CD8-positive, alpha-beta memory T cell (primary cell): Measurements from ENCODE around the gene RFT1. TPM values are rescaled to one million over a fixed set of nuclear protein-coding genes. Genes with fewer than 3 reads are reported as not detected.

Experiments
- CTCF ChIA-PET: fragments of 350-600 bp; sonication (Branson Sonifier 250); formaldehyde crosslinking; loops from one replicate; lab custom pipeline; 2021; ENCODE audit warnings: antibody characterized with exemption; lab: Charles Lee
- POLR2A ChIA-PET: fragments of 350-600 bp; sonication (Branson Sonifier 250); formaldehyde crosslinking; loops from one replicate; lab custom pipeline; 2021; ENCODE audit warnings: antibody characterized with exemption; lab: Charles Lee
- DNase-seq, 5 donors: peaks; one replicate each; pipeline versions ENCODE4 v3.0.0 to v3.0.0-alpha.2; 2020 to 2022; ENCODE audit warnings: mixed read lengths in 1 of 5
- H3K27ac ChIP-seq: one replicate; pipeline ENCODE4 v1.7.0; 2013; ENCODE audit warnings: low read depth, mild to moderate bottlenecking, low read length, moderate library complexity
- H3K27me3 ChIP-seq: 2 replicates; pipeline ENCODE4 v1.7.0; 2013; ENCODE audit warnings: low read length, mild to moderate bottlenecking; ENCODE audit not compliant: insufficient read depth, poor library complexity, severe bottlenecking
- H3K36me3 ChIP-seq: 2 replicates; pipeline ENCODE4 v1.7.0; 2013; ENCODE audit warnings: mild to moderate bottlenecking, low read length, moderate library complexity; ENCODE audit not compliant: insufficient read depth
- H3K4me1 ChIP-seq: 2 replicates; pipeline ENCODE4 v1.7.0; 2013; ENCODE audit warnings: mild to moderate bottlenecking, low read length, moderate library complexity; ENCODE audit not compliant: insufficient read depth
- H3K4me3 ChIP-seq: 2 replicates; pipeline ENCODE4 v1.7.0; 2013; ENCODE audit warnings: mild to moderate bottlenecking, low read length
- H3K9me3 ChIP-seq: 2 replicates; pipeline ENCODE4 v1.7.0; 2013; ENCODE audit warnings: mild to moderate bottlenecking, low read length
- H3K27ac Mint-ChIP-seq, 8 donors: one replicate each; pipeline ENCODE4 v1.8.0; 2020 to 2021; ENCODE audit warnings: mixed read lengths in 8 of 8, mild to moderate bottlenecking in 6 of 8, inconsistent platforms in 3 of 8, moderate library complexity in 3 of 8
- H3K27me3 Mint-ChIP-seq, 2 donors: one replicate each; pipeline ENCODE4 v1.8.0; 2020 to 2021; ENCODE audit warnings: mixed read lengths in 2 of 2, mild to moderate bottlenecking in 1 of 2, moderate library complexity in 1 of 2
- H3K36me3 Mint-ChIP-seq, 3 donors: one replicate each; pipeline ENCODE4 v1.8.0; 2020 to 2021; ENCODE audit warnings: mixed read lengths in 3 of 3, inconsistent platforms in 1 of 3, mild to moderate bottlenecking in 1 of 3
- H3K4me1 Mint-ChIP-seq, 3 donors: one replicate each; pipeline ENCODE4 v1.8.0; 2020 to 2021; ENCODE audit warnings: mixed read lengths in 3 of 3, inconsistent platforms in 1 of 3, mild to moderate bottlenecking in 1 of 3
- H3K4me3 Mint-ChIP-seq, 7 donors: one replicate each; pipeline ENCODE4 v1.8.0; 2020 to 2021; ENCODE audit warnings: mixed read lengths in 7 of 7, mild to moderate bottlenecking in 6 of 7, moderate library complexity in 4 of 7, inconsistent platforms in 2 of 7
- H3K9me3 Mint-ChIP-seq, 5 donors: one replicate each; pipeline ENCODE4 v1.8.0; 2020 to 2022; ENCODE audit warnings: mixed read lengths in 5 of 5, mild to moderate bottlenecking in 3 of 5, moderate library complexity in 2 of 5, inconsistent platforms in 1 of 5
- polyA plus RNA-seq: library from polyadenylated mRNA; unstranded; fragments of 300-500 nt; fragmentation: Illumina TruSeq; gene quantifications from one replicate; pipeline ENCODE4 v1.2.3, GENCODE V29; 2021
- total RNA-seq, 2 experiments: library from RNA; stranded (reverse); gene quantifications; one replicate each; pipeline ENCODE4 v1.2.3, GENCODE V29; 2021

The RFT1 gene
- total and polyA plus RNA-seq, 3 experiments from 2014 or later: 31.3 to 58.5 (median 52.7) TPM

DNA sequence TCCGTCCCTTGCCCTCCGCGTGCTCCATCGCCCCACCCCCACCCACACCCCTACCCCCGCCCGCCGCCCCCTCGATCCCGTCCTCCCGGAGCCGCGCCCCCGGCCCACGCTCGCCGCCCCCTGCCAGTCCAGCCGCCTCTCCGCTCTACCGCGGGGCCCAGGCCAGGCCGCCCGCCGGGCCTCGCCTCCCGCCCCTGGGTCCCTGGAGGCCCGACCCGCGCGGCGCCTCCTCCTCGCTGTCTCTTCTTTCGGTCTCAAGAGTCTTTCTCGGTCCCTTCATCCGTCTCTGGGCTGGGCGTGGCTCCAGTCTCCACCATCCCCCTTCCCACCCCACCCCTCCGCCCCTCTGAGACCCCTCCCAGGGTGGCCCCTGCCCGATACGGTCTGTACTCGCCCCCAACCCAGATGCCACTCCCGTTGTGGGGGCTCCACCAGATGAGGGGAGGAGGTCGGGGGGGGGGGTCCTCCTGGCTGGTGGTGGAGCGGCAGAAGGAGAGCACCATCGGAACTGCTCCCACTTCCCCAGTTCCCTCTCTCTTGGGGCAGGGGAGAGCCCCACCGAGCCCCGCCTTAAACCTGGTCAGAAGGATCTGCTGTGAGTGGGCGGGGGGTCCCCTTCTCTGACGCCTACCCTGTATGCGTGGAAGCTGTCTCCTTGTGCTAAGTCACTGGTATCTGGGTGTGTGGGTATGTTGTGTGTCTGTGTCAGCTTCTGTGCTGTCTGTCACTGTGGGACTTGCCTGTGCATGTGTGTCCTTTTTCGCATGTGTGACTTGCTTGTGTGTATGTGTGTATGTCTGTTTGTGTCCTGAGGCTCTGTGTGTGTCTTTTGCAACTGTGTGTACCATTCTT lies 31.8 kb upstream of the RFT1 start:
- peak overlapping the region; percentile 76 to 95 (median 92) for H3K27ac Mint-ChIP-seq
- H3K4me3 ChIP-seq: peak overlapping the region; percentile 74
- H3K27me3 Mint-ChIP-seq: peaks cover 0 to 4% of the 10 kb centered on the region in 2 donors
- peaks cover 28 to 33% (median 31%) of the 10 kb centered on the region in 3 donors for H3K4me1 Mint-ChIP-seq
- H3K36me3 Mint-ChIP-seq: peaks cover 0 to 13% (median 0%) of the 10 kb centered on the region in 3 donors
- no peaks in the 10 kb centered on the region for H3K36me3 ChIP-seq
- peak overlapping the region; percentile 82 to 97 (median 89) for H3K4me3 Mint-ChIP-seq
- ChIA-PET CTCF (interaction anchor here (1.1 to 4.2 kb wide), 2 partner anchors 28 to 34 kb away, joined by 3 to 16 read pairs; no protein-coding TSS in a partner anchor), POLR2A (no interaction called here)
- no peaks in the 10 kb centered on the region for H3K9me3 Mint-ChIP-seq
- DNase-seq: peak; percentile 33 to 68 (median 36)
- peak overlapping the region; percentile 61 for H3K27ac ChIP-seq
- H3K4me1 ChIP-seq: peaks cover 25% of the 10 kb centered on the region
- no peaks in the 10 kb centered on the region for H3K27me3 ChIP-seq
- H3K9me3 ChIP-seq: no peaks in the 10 kb centered on the region

DNA sequence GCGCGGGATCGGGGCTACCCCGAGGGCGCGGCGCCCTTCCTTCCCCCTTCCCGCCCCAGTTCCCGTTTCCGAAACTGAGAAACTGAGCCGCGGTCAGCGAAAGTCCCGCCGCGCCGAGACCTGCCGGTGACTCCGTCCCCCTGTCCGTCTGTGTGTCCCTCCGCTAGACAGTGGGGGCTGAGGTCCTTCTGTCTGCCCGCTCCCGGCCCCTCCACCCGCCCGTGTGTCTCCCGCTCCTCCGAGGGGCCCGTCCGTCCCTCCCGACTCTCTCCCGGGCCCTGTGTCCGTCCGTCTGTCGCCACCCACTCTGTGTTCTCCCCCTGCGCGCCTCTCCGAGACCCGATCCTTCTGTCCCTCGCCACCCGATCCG lies 31.2 kb upstream of the RFT1 start:
- Mint-ChIP-seq H3K36me3 (peaks cover 0 to 13% (median 0%) of the 10 kb centered on the region in 3 donors), H3K9me3 (no peaks in the 10 kb centered on the region), H3K4me1 (peaks cover 25 to 30% (median 28%) of the 10 kb centered on the region in 3 donors), H3K27ac (peak overlapping the region in 4 of 8 donors; percentile 75 to 87 (median 85)), H3K4me3 (peak overlapping the region; percentile 82 to 97 (median 89)), H3K27me3 (peaks cover 0 to 4% of the 10 kb centered on the region in 2 donors)
- ChIA-PET POLR2A (interaction anchor here (1.4 kb wide), 1 partner anchor 8 kb away, joined by 10 read pairs; no protein-coding TSS in a partner anchor), CTCF (interaction anchor here (1.0 to 1.4 kb wide), 3 partner anchors 20 to 26 kb away, joined by 3 to 8 read pairs (median 6); no protein-coding TSS in a partner anchor)
- Histone ChIP-seq H3K9me3 (no peaks in the 10 kb centered on the region), H3K27me3 (peaks cover 3% of the 10 kb centered on the region), H3K4me1 (peaks cover 25% of the 10 kb centered on the region), H3K36me3 (no peaks in the 10 kb centered on the region), H3K4me3 (peak overlapping the region; percentile 66), H3K27ac (peak overlapping the region; percentile 61)
- DNase-seq: no peak

DNA sequence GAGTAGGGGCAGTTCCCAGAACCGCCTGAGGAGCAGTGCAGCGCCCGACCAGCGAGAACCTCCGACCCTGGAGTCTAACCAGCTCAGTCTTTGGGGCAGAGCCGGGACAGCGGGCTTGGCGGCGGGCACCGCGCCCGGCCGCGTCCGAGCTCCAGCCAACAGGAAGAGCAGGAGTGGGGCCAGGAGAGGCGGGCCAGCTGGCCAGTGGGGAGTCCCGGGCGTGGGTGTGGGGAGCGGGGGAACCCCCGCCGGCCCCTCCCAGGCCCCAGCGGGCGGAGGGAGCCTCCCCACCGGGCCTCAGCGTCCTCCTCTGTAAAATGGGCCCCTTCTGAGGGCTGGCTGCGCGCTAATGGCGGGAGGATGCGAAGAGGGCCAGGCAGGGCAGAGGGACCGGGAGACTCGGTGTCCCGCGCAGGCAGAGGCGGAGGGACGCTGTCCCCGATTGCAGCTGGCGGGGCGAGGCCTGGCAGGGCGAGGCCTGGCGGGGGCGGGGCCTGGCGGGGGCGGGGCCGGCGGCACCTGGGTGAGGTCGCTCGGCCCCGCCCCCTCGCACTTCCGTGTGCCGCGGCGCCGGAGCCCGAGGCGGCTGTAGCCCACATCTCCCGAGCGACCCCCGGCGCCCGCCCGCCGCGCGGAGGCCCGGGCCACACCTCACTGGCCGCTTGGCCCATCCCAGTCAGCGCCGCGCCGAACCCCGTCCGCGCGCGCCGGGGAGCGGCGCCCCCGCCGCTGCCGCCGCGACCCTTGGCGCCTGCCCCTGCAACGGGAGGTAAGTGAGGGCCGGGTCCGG lies 30.6 kb upstream of the RFT1 start, which contains the start of gene PRKCD:
Gene PRKCD (plus strand): TSS at position 550 of the 790 bp plus-strand sequence. CDS start 17,214 bp downstream, outside the sequence.
- Histone ChIP-seq H3K27ac (peak within 1 kb of the TSS; percentile 61), H3K4me1 (peaks cover 25% of the 10 kb centered on the region), H3K27me3 (peaks cover 5% of the 10 kb centered on the region), H3K9me3 (no peaks in the 10 kb centered on the region), H3K4me3 (peak within 1 kb of the TSS; percentile 75), H3K36me3 (no peaks in the 10 kb centered on the region)
- Mint-ChIP-seq H3K27me3 (peaks cover 1 to 4% of the 10 kb centered on the region in 2 donors), H3K9me3 (no peaks in the 10 kb centered on the region), H3K4me3 (peak within 1 kb of the TSS; percentile 82 to 97 (median 95)), H3K36me3 (peaks cover 0 to 9% (median 0%) of the 10 kb centered on the region in 3 donors), H3K4me1 (peaks cover 22 to 26% (median 26%) of the 10 kb centered on the region in 3 donors), H3K27ac (peak within 1 kb of the TSS; percentile 58 to 94 (median 89))
- DNase-seq: peak; percentile 72 to 88 (median 74)
- ChIA-PET POLR2A (interaction anchor here (1.4 kb wide), 2 partner anchors 9 to 186 kb away, joined by 6 to 10 read pairs; partner anchors contain the start of gene DCP1A), CTCF (interaction anchor here (0.7 to 1.4 kb wide), 8 partner anchors 20 to 44 kb away, joined by 3 to 8 read pairs (median 5); no protein-coding TSS in a partner anchor)

DNA sequence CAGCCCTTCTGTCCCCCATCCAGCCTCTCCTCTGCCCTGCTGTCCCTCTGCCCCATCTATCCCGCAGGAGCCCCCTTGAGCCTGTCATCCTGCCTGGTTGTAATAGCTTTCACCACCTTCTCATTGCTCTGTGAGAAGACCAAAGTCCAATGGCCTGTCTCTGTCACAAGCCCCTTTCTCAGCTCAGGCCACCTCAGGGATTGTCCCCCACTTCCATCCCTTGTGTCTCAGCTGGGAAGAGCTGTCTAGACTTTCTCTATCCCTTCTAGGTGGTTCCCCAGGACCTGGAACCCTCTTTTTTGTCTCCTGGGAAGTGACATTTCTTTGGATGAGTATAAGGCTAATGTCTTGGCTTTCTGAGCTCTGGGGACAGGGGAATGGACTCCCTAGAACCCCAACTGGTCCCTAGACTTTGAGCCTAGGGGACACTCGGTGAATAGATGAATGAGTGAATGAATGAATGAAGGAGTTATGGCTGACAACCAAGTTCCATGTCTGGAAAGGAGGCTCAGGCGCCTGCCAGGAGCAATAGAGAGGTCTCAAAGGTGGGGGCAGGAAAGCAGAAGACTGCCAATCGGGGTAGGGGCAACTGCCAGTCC lies 29.9 kb upstream of the RFT1 start:
- H3K4me3 ChIP-seq: peak overlapping the region; percentile 75
- H3K9me3 Mint-ChIP-seq: no peaks in the 10 kb centered on the region
- H3K27ac Mint-ChIP-seq: peak overlapping the region; percentile 17 to 92 (median 83)
- no peak for DNase-seq
- peaks cover 22 to 26% (median 24%) of the 10 kb centered on the region in 3 donors for H3K4me1 Mint-ChIP-seq
- CTCF ChIA-PET: interaction anchor here (0.7 to 1.4 kb wide), 8 partner anchors 19 to 44 kb away, joined by 3 to 8 read pairs (median 5); no protein-coding TSS in a partner anchor
- peaks cover 8% of the 10 kb centered on the region in 2 donors for H3K27me3 Mint-ChIP-seq
- POLR2A ChIA-PET: interaction anchor here (1.4 kb wide), 2 partner anchors 10 to 187 kb away, joined by 6 to 10 read pairs; partner anchors contain the start of gene DCP1A
- H3K27me3 ChIP-seq: peaks cover 10% of the 10 kb centered on the region
- no peaks in the 10 kb centered on the region for H3K9me3 ChIP-seq
- H3K36me3 ChIP-seq: no peaks in the 10 kb centered on the region
- H3K4me3 Mint-ChIP-seq: peak overlapping the region; percentile 76 to 97 (median 90)
- peaks cover 0 to 6% (median 0%) of the 10 kb centered on the region in 3 donors for H3K36me3 Mint-ChIP-seq
- H3K4me1 ChIP-seq: peaks cover 25% of the 10 kb centered on the region
- H3K27ac ChIP-seq: peak overlapping the region; percentile 43

DNA sequence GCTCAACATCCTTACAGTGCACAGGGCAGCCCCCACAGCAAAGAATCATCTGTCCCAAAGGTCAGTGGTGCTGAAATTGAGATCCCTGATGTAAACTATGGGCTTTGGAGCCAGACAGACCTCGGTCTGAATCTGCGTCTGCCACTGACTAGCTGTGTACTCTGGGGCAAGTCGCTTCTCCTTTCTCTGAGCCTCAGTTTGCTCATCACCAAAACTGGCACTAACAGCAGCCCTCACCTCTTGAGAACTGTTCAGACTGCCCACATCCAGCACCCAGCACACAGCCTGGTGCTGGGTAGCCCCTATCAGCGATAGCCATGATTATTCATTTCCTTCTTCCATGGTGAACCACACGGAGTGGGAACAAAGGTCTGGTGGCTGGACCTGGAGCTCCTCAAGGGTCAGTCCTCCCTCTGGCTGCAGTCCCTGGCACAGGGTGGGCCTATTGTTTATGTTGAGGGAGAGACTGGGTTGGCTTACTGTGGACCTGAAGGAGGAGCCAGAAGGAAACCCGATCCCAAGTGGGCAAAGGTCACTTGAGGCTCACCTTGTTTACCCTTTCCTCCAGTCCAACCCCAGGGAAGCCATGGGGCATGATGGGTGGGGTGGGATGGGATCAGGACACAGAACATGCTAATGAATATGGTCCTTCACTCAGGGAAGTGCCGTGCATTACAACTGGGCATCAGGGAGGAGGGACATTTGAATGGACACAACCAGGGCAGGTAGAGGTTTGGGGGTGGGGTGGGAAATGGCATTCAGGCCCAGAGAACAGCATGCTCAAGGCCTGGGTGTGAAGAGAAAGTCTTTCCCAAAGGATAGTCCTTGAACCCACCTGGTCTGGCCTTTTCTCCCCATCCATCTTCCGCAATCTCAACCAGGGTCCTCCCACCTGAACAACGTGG lies 29.2 kb upstream of the RFT1 start:
- peaks cover 25% of the 10 kb centered on the region for H3K4me1 ChIP-seq
- peak overlapping the region; percentile 16 to 97 (median 85) for H3K4me3 Mint-ChIP-seq

DNA sequence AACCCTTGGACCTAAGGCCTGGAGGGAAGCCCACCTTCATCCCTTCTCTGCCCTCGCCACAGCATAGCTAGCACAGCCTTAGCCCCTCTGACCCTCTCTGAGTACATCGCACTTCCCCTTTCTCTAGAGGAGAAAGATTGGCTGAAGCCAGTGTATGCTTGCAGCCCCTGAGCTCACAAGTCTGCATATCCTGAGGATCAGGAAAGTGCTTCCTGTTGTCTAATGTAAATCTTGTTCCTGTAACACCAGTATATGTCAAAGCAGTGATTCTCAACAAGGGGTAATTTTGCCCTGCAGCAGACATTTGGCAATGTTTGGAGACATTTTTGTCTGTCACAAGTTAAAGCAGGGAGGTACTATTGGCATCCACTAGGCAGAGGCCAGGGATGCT lies 28.5 kb upstream of the RFT1 start:
- H3K9me3 Mint-ChIP-seq: no peaks in the 10 kb centered on the region
- H3K4me1 ChIP-seq: peaks cover 25% of the 10 kb centered on the region
- peaks cover 0 to 5% (median 0%) of the 10 kb centered on the region in 3 donors for H3K36me3 Mint-ChIP-seq
- H3K4me3 Mint-ChIP-seq: peak overlapping the region in 3 of 7 donors; percentile 15 to 97 (median 22)
- H3K4me1 Mint-ChIP-seq: peaks cover 21 to 23% (median 22%) of the 10 kb centered on the region in 3 donors
- ChIA-PET CTCF (interaction anchor here (1.1 kb wide), 1 partner anchor 25 kb away, joined by 4 read pairs; no protein-coding TSS in a partner anchor), POLR2A (no interaction called here)
- H3K27ac Mint-ChIP-seq: peak overlapping the region in 2 of 8 donors; percentile 61 to 79
- H3K27me3 ChIP-seq: peaks cover 14% of the 10 kb centered on the region
- peaks cover 13 to 17% of the 10 kb centered on the region in 2 donors for H3K27me3 Mint-ChIP-seq
- no peak for DNase-seq
- no peaks in the 10 kb centered on the region for H3K36me3 ChIP-seq
- no peak overlapping the region for H3K4me3 ChIP-seq
- H3K27ac ChIP-seq: no peak overlapping the region
- H3K9me3 ChIP-seq: no peaks in the 10 kb centered on the region

More for the DNA sequence above, 29.2 kb upstream of the RFT1 start:
- Histone ChIP-seq H3K4me3 (no peak overlapping the region), H3K9me3 (no peaks in the 10 kb centered on the region), H3K36me3 (no peaks in the 10 kb centered on the region), H3K27ac (no peak overlapping the region), H3K27me3 (peaks cover 14% of the 10 kb centered on the region)
- CTCF ChIA-PET: interaction anchor here (1.1 to 1.4 kb wide), 3 partner anchors 25 to 37 kb away, joined by 4 to 7 read pairs (median 6); no protein-coding TSS in a partner anchor
- Mint-ChIP-seq H3K4me1 (peaks cover 21 to 26% (median 22%) of the 10 kb centered on the region in 3 donors), H3K9me3 (no peaks in the 10 kb centered on the region), H3K36me3 (peaks cover 0 to 5% (median 0%) of the 10 kb centered on the region in 3 donors), H3K27ac (peak overlapping the region in 5 of 8 donors; percentile 61 to 92 (median 85)), H3K27me3 (peaks cover 10 to 13% of the 10 kb centered on the region in 2 donors)
- DNase-seq: no peak
- POLR2A ChIA-PET: interaction anchor here (0.6 to 1.4 kb wide), 2 partner anchors 10 to 188 kb away, joined by 3 to 6 read pairs; partner anchors contain the start of gene DCP1A
